GM18870 (cell line): ENCODE data around the gene FOXJ2.
"Not testable (repeated sequence)": the region's sequence is repeated elsewhere in the genome, so short reads cannot be mapped to it uniquely, and the experiment has no call there.

ENCODE experiments used
- ATAC-seq: cut with Tn5 transposase; IDR thresholded peaks from one replicate; pipeline ENCODE4 v1.9.1; 2021; ENCODE audit warnings: moderate library complexity; ENCODE audit not compliant: unreplicated experiment

Gene FOXJ2

DNA sequence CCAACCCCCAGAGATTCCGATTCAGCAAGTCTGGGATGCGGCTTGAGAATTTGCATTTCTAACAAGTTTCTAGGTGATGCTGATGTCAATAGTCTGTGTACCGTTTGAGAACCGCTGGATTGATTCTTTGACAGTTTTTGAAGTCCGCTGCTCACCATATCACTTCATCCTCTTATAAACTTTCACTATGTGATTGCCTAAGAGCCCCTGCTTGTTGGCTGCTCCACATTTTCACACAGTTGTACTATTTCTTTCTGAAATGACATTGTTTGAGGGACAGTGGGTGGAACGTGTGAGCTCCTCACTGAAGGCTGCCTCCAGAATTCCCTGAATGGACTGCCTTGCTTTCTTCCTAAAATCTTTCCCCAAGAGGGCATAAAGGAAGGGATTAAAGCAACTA lies 26.0 kb downstream of the FOXJ2 start:
- no peak for ATAC-seq

DNA sequence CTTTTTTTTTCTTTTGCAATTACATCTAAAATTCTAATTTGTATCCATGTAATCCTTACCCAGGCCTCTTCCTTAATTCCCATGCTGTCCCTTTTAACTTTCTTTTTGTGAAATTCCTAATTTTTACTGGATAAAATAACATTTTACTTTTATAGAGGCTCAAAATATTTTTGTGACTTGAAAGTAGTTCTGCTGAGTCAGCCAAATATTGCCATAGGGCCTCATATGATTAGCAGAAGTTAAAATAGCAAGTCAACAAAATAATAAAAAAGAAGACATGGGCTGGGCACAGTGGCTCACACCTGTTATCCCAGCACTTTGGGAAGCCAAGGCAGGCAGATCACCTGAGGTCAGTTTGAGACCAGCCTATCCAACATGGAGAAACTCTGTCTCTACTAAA lies 31.6 kb downstream of the FOXJ2 start:
- no peak for ATAC-seq

DNA sequence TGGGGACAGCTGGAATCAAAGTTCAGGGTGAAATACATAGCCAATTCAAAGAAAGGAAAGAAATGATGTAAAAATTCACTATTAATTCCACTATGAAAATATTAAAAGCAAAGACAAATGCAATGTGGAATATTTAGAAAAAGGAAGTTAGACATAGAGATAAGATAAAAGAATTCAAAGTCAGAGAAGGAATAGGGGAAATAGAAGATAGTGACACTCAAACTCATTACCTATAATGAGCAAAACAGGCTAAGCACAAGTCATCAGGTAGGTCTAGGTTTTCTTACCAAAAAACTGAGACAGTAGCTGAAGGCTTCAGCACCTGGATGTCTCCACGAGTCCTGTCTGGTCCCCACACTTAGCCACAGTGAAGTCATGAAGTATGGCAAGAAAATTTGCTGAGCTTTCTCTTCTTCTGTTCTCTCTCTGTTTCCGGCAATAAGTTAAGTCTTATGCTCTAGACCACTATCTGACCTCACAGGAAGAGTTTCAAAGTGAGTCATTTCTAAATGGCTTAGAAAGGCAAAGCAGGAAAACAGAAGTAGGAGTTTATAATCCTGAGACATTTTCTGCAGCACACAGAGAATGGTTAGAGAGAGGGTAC lies 33.6 kb downstream of the FOXJ2 start, which contains the start of gene C3AR1:
C3AR1 (minus strand) TSS at position 369 of the 604 bp plus-strand sequence. CDS start 6,174 bp downstream, outside the sequence.
- no peak for ATAC-seq

DNA sequence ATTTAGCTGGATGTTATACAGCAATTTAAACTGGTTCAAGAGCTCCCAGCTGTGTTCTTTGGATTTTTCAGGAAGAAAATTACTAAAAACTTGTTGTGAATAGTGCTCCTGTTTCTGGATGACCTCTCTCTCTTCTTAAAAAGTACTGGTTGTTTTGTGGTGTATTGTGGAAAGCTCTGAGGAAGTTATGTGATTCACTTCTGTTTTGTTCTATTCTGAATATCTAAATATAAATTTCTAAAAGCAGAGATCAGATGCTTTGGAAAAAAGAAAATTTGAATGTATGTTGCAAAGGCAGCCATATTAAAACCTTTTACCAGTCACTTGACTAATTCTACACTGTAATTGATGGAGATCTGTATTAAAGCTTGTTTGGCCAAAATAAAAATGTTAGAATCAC lies 37.1 kb downstream of the FOXJ2 start:
- no peak for ATAC-seq

DNA sequence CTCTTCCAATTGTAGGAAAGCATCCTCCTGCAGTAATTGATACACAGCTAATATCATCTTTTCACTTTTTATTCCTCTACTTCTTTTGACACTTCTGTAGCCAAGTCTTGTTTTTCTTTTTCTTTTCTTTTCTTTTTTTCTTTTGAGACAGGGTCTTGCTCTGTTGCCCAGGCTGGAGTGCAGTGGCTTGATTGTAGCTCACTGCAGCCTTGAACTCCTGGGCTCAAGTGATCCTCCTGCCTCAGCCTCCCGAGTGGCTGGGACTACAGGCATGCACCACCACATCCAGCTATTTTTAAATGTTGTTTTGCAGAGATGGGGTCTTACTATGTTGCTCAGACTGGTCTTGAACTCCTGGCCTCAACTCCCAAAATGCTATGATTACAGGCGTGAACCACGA lies 39.3 kb downstream of the FOXJ2 start:
- ATAC-seq, result not testable (repeated sequence)

DNA sequence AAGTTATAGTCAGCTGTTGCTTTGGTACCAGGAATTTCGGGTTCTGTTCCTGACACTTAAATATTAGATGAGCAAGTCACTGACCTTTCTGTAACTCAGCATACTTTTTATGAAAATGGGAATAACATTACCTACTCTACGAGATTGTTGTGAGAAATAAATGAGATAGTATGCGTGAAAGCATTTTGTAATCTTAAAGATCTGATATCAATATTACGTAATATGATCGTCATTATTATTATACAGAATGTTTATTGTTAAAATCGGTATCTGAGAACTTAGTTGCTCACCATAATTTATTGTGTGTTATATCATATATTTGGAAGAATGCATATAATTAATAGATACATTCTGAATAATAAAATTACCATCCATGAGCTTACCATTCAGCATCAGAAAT lies 43.4 kb downstream of the FOXJ2 start:
- no peak for ATAC-seq

DNA sequence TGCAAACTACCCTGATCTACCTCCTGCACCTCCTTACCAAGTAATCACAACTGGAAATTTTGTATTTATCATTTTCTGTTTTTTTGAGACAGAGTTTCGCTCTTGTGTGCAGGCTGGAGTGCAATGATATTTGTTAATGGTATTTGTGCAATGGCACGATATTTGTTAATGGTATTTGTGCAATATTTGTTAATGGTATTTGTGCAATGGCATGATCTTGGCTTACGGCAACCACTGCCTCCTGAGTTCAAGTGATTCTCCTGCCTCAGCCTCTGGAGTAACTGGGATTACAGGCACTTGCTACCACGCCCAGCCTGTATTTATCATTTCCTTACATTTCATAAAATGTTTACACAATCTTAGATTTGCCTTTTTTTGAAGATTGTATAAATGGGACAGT lies 43.9 kb downstream of the FOXJ2 start:
- ATAC-seq, result no peak

DNA sequence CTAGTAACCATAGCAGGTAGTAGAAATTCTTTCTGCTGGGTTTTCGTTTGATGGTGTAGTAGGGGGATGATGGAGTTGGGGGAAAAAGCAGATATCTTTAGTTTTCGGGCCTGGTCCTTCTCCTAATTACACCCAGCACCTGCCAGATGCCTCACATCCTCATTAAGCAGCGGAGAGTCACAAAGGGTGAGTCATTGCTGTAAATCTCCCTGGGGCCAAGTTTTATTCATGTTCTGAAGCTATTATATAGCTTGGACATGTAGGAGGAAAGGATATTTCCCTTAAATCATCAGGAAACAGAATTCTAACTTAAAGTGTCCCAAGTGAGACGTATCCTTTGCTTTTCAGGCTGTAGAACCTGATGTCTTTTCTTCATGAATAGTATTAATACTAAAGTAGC lies 44.7 kb downstream of the FOXJ2 start:
- ATAC-seq, result no peak

DNA sequence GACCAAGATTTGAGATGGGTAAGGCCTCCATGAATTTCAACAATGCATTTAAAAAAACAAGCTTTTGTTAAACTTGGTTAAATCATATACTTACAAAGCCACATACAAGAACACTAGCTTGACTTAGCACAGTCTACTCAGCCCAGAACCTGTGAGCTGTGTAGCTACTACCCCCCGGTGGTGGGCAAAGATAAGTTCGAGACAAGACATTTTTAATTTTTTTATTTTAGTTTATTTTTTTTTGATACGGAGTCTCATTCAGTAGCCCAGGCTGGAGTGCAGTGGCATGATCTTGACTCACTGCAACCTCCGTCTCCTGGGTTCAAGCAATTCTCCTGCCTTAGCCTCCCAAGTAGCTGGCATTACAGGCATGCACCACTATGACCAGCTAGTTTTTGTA lies 45.9 kb downstream of the FOXJ2 start:
- ATAC-seq, result no peak

DNA sequence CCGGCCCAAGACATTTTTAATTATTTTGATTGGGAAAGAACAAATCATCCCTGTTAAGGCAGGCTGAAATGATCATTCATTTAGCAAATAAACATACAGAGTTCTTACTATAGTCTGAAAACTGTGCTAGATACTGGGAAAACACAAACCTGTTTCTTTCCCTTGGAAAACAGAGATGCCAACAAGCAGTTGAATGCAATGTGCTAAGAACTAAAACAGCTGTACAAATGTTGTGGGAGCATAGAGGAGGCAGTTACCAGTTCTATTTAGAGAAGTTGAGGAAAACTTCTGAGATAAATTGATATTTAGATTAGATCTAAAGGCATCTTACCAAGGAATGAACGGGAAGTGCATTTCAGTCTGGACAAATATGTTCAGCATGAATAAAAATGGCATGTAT lies 46.4 kb downstream of the FOXJ2 start:
- no peak for ATAC-seq

DNA sequence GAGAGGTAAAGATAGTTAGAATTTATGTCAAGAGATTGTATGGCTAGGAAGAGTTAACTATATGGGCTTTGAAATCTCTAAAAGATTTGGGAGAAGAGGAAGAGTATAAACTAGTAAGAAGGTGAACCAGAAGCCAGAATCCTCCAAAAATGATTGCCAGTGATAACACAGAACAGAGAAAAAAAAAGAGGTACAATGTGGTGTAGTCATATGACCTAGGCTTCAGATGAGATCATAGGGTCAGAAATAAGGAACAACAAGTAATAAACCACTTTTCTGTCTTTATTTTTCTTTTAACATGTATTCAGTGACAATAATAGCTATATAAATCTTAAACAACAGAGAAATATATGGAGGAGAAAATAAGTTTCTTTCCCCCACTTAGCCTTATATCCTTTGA lies 47.6 kb downstream of the FOXJ2 start:
- ATAC-seq, result no peak

DNA sequence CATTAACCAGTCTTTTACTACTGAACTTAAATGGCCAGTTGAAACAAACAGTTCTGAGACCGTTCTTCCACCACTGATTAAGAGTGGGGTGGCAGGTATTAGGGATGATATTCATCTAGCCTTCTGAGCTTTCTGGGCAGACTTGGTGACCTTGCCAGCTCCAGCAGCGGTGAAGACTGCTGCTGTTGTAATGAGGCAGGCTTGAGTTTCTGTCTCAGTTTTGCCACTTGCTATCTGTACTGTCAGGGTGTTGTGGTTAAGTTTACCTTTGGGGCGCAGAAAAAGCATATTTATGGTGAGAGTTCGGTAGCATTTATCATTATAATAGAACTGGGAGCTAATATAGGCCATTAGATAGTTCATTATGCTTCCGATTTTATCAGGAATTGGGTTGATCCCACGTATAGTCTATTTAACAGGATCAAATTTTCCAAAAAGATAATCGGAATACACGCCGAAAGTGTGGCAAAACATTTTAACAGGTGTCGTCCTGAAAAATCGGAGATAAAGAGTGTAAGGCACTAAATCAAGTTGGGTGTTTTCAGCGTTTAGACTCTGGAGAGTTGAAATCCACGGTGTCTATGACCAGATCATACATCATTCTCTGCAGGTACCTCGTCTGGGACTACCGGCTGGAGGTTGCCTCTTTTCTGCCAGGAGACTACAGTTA lies 48.9 kb downstream of the FOXJ2 start:
- ATAC-seq, result peak; percentile 31

DNA sequence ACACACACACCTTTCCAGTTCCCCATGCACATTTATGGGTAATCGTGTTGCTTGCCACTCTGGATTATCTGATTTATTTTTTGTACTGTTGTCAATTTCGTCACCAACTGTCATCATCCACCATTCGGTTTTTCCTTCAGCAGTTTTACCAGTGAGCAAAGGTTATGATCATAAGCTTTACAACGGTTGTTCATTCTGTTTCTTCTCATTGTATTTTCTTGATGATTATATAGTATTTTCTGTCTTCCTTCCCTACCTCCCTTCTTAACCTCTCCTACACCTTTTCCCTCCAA lies 50.2 kb downstream of the FOXJ2 start:
- ATAC-seq, result no peak

DNA sequence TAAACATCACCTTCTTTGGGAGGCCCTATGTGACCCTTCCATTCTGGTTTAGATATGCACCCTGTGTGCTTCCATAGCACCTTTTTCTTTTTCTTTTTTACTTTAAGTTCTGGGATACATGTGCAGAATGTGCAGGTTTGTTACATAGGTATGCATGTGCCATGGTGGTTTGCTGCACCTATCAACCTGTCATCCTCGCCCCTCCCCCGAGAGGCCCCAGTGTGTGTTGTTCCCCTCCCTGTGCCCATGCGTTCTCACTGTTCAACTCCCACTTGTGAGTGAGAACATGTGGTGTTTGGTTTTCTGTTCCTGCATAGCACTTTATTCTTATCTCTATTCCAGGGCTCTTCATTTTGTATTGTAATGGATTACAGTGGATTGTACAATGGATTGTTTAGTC lies 51.8 kb downstream of the FOXJ2 start:
- not testable (repeated sequence) for ATAC-seq

DNA sequence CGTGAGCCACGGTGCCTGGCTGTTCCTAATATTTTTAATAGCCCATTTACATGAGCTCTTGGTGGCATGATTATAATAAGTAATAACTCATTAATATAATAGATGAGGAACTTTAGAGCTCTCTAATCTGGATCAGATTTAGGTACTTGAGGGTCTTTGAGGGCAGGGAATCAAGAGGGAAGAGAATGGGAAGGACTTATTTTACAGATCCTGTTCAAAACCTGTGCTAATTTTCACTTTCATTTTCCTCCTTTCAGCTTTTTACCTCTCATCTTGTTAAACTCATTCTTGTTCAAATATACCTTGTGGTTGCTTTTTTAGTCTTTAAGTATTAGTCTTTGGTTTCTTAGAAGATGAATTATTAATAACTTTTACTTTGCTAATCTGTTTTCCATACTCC lies 55.1 kb downstream of the FOXJ2 start:
- no peak for ATAC-seq

DNA sequence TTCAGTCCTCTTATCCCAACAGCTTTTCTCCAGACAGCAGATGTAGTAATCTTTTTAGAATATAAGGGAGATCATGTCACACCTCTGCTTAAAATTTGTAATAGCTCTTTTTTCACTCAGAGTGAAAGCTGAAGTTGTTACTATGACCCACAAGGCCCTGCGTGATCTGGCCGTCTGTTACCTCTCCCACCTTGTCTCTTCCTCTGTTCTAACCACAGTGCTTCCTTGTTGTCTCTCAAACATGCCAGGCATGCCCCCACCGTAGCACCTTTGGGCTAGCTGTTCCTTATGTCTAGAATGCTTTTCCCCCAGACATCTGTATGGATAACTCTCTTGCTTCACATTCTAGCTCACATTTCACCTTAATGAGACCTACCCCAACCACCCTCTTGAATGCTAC lies 56.1 kb downstream of the FOXJ2 start:
- ATAC-seq, result no peak

DNA sequence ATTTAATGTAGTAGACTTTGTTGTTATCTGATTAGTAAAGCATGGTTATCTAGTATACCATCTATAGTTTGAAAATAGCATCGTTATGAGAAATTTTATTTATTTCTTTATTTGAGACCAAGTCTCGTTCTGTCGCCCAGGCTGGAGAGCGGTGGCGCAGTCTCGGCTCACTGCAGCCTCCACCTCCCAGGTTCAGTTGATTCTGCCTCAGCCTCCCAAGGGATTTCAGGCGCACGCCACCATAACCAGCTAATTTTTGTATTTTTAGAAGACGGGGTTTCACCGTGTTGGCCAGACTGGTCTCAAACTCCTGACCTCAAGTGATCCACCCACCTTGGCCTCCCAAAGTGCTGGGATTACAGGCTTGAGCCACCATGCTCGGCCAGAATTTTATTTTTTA lies 56.8 kb downstream of the FOXJ2 start:
- ATAC-seq, result not testable (repeated sequence)

DNA sequence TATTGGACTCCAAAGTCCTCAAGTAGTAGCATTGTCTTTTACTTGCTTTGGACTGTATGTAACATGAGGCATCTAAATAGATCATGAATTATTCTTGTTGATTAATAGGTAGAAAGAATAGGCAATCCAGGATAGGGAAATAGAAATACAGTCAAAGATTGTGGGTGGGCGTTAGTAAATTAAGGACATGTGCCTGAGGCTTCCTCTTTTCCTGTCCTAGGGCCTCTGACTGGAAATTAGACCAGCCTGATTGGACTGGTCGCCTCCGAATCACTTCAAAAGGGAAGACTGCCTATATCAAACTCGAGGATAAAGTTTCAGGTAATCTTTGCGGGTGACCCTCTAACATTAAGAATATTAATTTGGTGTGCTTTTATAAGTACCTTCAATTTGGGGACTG lies 57.2 kb downstream of the FOXJ2 start:
- ATAC-seq, result no peak

DNA sequence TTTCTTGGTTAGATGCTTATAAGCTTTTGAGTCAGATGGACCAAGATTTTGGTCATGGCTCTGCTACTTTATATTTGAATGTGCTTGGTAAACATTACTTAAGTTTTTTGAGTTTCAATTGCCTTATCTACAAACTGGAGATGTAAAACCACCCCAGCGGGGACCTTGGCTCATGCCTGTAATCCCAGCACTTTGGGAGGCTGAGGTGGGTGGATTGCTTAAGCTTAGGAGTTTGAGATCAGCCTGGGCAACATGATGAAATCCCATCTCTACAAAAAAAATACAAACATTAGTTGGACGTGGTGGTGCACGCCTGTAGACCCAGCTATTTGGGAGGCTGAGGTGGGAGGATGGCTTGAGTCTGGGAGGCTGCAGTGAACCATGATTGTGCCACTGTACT lies 60.8 kb downstream of the FOXJ2 start:
- no peak for ATAC-seq

DNA sequence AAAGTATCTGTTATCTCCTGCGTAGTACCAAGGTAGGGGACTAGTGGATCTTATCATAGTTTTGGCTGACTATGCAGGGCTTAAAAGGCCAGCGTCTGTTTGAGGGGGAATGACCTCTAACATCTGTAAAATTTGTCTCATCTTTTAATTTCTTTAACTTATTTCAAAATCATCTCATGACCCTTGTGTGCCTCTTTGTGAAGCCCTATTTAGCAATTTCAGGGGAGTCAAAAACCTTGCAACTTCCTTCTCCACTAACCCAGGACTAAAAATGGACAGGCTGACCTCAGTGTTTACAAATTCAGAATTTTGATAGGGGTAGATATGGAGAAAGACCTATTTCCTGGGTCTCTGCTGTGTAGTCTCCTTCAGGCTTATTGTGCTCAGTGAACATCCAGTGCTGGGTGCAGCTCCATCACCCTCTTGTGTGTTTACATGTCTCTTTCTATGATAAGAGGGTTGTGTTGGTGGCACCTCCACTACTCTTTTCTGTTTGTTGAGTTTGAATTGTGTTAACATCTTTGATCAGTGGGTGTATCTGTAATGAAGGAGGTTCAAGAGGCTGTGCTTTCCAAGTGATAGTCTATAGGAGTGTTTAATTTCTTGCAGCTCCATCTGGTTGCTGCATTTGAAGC lies 63.9 kb downstream of the FOXJ2 start:
- no peak for ATAC-seq

DNA sequence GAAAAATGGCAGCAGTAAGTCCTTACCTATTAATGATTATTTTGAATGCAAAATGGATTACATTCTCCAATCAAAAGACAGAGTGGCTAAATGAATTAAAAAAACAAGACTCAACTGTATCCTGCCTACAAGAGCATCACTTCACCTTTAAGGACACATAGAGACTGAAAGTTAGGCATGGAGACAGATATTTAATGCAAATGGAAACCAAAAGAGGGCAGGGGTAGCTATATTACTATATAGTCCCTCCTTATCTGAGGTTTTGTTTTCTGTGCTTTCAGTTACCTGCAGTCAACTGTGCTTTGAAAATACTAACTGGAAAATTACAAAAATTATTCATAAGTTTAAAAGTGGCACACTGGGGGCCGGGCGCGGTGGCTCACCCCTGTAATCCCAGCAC lies 66.7 kb downstream of the FOXJ2 start:
- no peak for ATAC-seq
